IMR-90 (cell line): Measurements from ENCODE around the gene SVOPL.

ENCODE experiments used
- USF2 ChIP-seq: fragments of 150-350 bp; IDR thresholded peaks from 2 replicates; pipeline ENCODE4 v1.6.1; 2017; ENCODE audit warnings: mild to moderate bottlenecking, antibody characterized with exemption, low read length, low read depth
- TF ChIP-seq, protein P1 (sequence below): conservative IDR thresholded peaks from 2 replicates; pipeline ENCODE4 v1.5.1; 2012; ENCODE audit warnings: mild to moderate bottlenecking, low read depth, low read length, improper control_type of control experiment

DNA sequence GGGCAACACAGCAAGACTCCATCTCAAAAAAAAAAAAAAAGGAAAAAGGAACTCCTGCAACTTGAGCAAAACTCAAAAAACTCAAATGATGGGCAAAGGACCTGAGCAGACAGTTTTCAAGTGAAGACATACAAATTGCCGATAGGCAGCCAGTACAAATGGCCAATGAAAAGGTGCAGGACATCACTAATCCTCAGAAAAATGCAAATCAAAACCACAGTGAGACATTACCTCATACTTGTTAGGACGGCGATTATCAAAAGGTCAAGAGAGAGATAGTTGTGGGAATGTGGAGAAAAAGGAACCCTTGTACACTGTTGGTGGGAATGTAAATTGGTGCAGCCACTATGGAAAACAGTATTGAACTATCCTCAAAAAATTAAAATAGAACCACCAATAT, 16.8 kb downstream of the SVOPL start:
- TF ChIP-seq, protein P1, sequence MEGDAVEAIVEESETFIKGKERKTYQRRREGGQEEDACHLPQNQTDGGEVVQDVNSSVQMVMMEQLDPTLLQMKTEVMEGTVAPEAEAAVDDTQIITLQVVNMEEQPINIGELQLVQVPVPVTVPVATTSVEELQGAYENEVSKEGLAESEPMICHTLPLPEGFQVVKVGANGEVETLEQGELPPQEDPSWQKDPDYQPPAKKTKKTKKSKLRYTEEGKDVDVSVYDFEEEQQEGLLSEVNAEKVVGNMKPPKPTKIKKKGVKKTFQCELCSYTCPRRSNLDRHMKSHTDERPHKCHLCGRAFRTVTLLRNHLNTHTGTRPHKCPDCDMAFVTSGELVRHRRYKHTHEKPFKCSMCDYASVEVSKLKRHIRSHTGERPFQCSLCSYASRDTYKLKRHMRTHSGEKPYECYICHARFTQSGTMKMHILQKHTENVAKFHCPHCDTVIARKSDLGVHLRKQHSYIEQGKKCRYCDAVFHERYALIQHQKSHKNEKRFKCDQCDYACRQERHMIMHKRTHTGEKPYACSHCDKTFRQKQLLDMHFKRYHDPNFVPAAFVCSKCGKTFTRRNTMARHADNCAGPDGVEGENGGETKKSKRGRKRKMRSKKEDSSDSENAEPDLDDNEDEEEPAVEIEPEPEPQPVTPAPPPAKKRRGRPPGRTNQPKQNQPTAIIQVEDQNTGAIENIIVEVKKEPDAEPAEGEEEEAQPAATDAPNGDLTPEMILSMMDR, result no peak
- TF ChIP-seq USF2, result no peak
